Fibroblast of lung (primary cell): Measurements from ENCODE around the gene CAMTA1.

Source experiments
- CTCF ChIP-seq, 2 donors: IDR thresholded peaks in 1 of 2; conservative IDR thresholded peaks in 1 of 2; 1 replicate in 1 of 2; 2 replicates in 1 of 2; pipeline ENCODE4 v1.5.1; 2011 to 2012; ENCODE audit warnings: low read length in 2 of 2, control low read depth in 1 of 2, inconsistent platforms in 1 of 2, low read depth in 1 of 2, mild to moderate bottlenecking in 1 of 2
- EZH2 ChIP-seq: IDR thresholded peaks from 2 replicates; pipeline ENCODE4 v1.5.1; 2012; ENCODE audit warnings: low read length, control low read depth, mild to moderate bottlenecking; ENCODE audit errors: missing control alignments

GRCh38 chr1:7482772-7483495 is 697.7 kb downstream of the CAMTA1 start:
- no peak for TF ChIP-seq CTCF (conservative IDR thresholded peaks at IDR 0.05 in 1 of 2, IDR thresholded peaks at IDR 0.05 in 1 of 2; ENCODE audit: low read depth in 1 of 2, low read length in 2 of 2)
- no peak for TF ChIP-seq EZH2
